Esophagus muscularis mucosa (tissue), 3 donors: ENCODE measurements around the gene RNLS.

Source experiments
- POLR2A ChIP-seq: fragments of 450-650 bp; IDR thresholded peaks from one replicate; pipeline ENCODE4 v1.6.1; 2017; ENCODE audit warnings: antibody characterized with exemption, moderate library complexity, mild to moderate bottlenecking, low read depth
- POLR2AphosphoS5 ChIP-seq, 2 donors: sonication (generic); formaldehyde crosslinking; IDR thresholded peaks; one replicate each; pipeline ENCODE4 v1.6.1; 2017; ENCODE audit warnings: antibody characterized with exemption in 2 of 2
- TF ChIP-seq, protein P1 (sequence below), 3 experiments: fragments of 200-600 bp in 2 of 3; fragments of 450-650 bp in 1 of 3; sonication (generic) in 2 of 3; IDR thresholded peaks; one replicate each; pipeline ENCODE4 v1.5.1; 2017 to 2019; ENCODE audit warnings: antibody characterized with exemption in 3 of 3, mild to moderate bottlenecking in 2 of 3, moderate library complexity in 1 of 3

DNA sequence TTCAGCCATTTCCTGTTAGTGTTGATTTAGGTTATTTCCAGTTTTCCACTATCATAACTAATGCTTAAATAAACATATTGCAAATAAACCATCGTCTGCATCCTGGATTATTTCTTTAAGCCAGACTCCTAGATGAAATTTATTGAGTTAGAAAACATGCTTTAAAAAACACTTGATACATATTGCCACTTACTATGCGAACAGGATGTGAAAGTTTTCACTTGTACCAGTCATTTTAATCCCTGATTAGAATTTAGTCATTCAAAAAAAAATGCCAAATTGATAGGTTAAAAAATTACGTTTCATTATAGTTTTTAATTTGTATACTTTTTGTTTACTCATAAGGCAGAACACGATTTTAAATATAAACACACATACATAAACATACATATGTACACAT lies 309.6 kb downstream of the RNLS start:
- TF ChIP-seq, protein P1, sequence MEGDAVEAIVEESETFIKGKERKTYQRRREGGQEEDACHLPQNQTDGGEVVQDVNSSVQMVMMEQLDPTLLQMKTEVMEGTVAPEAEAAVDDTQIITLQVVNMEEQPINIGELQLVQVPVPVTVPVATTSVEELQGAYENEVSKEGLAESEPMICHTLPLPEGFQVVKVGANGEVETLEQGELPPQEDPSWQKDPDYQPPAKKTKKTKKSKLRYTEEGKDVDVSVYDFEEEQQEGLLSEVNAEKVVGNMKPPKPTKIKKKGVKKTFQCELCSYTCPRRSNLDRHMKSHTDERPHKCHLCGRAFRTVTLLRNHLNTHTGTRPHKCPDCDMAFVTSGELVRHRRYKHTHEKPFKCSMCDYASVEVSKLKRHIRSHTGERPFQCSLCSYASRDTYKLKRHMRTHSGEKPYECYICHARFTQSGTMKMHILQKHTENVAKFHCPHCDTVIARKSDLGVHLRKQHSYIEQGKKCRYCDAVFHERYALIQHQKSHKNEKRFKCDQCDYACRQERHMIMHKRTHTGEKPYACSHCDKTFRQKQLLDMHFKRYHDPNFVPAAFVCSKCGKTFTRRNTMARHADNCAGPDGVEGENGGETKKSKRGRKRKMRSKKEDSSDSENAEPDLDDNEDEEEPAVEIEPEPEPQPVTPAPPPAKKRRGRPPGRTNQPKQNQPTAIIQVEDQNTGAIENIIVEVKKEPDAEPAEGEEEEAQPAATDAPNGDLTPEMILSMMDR (IDR thresholded peaks at IDR 0.05), result no peak
- TF ChIP-seq POLR2A, result no peak
- no peak for TF ChIP-seq POLR2AphosphoS5 (IDR thresholded peaks at IDR 0.05)
